ENCODE measurements around the gene TCF21.

Gene TCF21

DNA sequence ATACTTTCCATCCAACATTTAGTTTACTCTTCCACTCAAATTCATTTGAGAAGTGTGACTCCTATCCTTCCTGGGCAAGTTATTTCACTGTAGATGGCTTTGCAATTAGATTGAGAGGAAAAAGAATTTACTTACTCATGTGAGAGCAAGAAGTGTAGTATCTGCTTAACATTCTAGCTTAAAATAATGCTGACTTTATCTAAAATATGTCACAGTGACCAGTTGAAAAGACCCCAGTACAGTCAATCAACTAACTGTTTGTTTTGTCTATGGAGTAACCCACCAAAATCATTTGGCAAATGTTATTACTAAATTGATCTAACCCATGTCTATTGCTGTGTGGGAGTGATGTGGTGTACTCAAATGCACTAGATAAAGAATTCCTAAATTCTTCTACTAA is 8.9 kb upstream of the TCF21 start:
- TF ChIP-seq GATA2 (IDR thresholded peaks at IDR 0.05; ENCODE audit: low read depth, low read length) (no peak), GATA3 (IDR thresholded peaks at IDR 0.05; ENCODE audit: low read depth, low read length) (no peak)

DNA sequence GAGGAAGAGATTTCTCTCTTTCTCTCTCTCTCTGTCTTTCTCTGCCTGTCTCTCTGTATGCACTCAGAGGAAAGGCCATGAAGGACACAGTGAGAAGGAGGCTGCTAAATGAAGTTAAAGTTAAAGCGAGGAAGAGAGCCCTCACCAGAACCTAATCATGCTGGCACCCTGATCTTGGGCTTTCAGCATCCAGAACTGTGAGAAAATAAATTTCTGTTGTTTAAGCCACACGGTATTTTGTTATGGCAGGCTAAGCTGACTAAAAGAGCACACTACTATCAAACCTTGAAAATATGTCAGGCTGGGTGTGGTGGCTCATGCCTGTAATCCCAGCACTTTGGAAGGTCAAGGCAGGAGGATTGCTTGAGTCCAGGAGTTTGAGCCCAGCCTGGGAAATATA is 8.0 kb upstream of the TCF21 start:
- TF ChIP-seq GATA3 (IDR thresholded peaks at IDR 0.05; ENCODE audit: low read depth, low read length) (no peak), GATA2 (IDR thresholded peaks at IDR 0.05; ENCODE audit: low read depth, low read length) (no peak)

DNA sequence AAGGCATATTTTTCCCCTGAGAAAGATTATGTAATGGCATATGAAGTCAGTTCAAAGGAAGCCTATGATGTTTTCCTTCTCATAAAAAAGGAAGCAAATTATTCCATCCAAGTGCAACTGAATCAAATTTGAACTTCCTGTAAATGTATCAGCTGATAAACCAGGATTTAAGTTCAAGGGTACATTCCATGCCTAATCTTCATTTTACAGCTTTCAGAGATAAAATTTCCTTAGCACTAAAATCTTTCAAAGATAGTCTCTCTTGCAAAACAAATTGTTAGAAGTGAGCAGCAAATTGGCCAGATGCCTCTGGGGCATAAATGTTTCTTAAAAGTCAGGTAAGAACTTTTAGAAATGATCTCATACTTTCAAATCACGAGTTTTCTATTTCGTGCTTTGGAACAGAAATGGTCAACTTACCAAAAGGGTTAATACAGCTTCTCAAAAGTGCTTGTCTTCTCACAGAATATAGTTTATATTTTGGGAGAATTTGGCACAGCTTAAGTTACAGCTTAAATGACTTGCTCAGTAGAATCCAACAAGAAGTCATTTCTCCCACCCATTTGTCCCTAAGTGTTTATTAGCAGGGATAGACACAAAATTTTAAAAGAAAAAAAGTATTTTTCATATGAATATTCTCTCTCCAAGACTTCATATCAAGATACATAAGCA is 2.7 kb upstream of the TCF21 start:
- TF ChIP-seq GATA2 (IDR thresholded peaks at IDR 0.05; ENCODE audit: low read depth, low read length) (no peak), GATA3 (IDR thresholded peaks at IDR 0.05; ENCODE audit: low read depth, low read length) (no peak)

- TF ChIP-seq GATA3 (IDR thresholded peaks at IDR 0.05; ENCODE audit: low read depth, low read length) (no peak), GATA2 (IDR thresholded peaks at IDR 0.05; ENCODE audit: low read depth, low read length) (no peak)
These were observed 1.6 kb upstream of the TCF21 start for GRCh38 chr6:133887156-133887879.

DNA sequence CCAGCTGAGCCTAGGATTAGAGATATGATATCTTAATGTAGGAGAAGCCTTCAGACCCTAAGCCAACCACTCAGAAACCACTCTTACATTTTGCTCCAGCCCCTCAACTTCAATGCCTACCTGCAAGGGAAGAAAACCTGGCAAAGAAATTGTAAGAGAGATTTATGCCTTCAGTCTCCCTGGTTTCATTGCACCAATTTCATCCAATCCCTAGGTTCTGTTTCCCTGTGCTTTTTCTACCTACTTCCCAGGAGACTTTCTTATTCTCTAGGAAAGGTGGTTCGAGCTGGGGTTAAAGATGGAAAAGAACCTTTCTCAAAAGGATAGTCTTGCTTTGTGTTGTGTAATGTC is 1.1 kb upstream of the TCF21 start:
- TF ChIP-seq GATA2 (IDR thresholded peaks at IDR 0.05; ENCODE audit: low read depth, low read length) (no peak), GATA3 (IDR thresholded peaks at IDR 0.05; ENCODE audit: low read depth, low read length) (no peak)

GRCh38 chr6:133889557-133890403 is 867 bp downstream of the TCF21 start:
- no peak for TF ChIP-seq GATA3 (IDR thresholded peaks at IDR 0.05; ENCODE audit: low read depth, low read length)
- TF ChIP-seq GATA2 (IDR thresholded peaks at IDR 0.05; ENCODE audit: low read depth, low read length), result no peak

GRCh38 chr6:133890711-133891148 is 1.8 kb downstream of the TCF21 start:
- TF ChIP-seq GATA2 (IDR thresholded peaks at IDR 0.05; ENCODE audit: low read depth, low read length) (no peak), GATA3 (IDR thresholded peaks at IDR 0.05; ENCODE audit: low read depth, low read length) (no peak)

DNA sequence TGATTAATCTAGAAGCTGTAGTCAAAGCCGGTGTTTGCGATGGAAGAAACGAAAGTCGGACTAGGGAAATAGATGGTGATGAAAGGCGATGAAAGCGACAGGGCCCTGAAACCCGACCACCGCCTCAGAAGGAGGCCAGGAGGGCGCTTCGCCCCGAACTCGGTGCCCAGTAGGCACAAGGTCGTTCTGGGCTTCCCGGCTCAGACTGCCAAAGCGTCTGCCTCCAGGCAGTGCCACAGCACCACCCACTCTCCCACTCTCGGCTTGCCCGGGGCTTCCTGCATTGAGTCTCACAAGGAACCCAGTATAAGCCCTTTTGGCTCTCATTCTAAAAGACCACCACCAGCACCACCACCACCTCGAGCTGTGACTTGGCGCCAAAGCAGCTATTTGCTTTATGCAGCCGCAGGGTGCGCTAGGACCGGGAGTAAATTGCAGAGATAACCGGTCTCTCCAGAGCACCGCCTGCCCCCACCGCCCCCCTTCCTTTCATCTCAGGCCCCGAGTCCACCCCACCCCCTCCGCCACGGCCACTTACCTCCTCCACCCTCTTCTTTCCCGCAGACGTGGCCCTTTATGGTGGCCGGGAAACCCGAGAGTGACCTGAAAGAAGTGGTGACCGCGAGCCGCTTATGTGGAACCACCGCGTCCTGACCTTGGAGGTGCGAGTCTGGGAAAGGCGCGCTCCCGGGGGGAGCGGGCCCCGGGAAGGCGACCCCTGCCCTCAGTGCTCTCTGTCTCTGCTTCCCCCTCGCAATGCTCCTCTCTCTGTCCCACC is 2.4 kb downstream of the TCF21 start:
- TF ChIP-seq GATA2 (IDR thresholded peaks at IDR 0.05; ENCODE audit: low read depth, low read length) (no peak), GATA3 (IDR thresholded peaks at IDR 0.05; ENCODE audit: low read depth, low read length) (no peak)

GRCh38 chr6:133891927-133892812 is 3.3 kb downstream of the TCF21 start:
- TF ChIP-seq GATA3 (IDR thresholded peaks at IDR 0.05; ENCODE audit: low read depth, low read length), result no peak
- no peak for TF ChIP-seq GATA2 (IDR thresholded peaks at IDR 0.05; ENCODE audit: low read depth, low read length)

- no peak for TF ChIP-seq GATA3 (IDR thresholded peaks at IDR 0.05; ENCODE audit: low read depth, low read length)
- TF ChIP-seq GATA2 (IDR thresholded peaks at IDR 0.05; ENCODE audit: low read depth, low read length), result peak; percentile 77
These were observed 4.1 kb downstream of the TCF21 start for GRCh38 chr6:133892813-133893691.

GRCh38 chr6:133893946-133894345 is 5.0 kb downstream of the TCF21 start:
- TF ChIP-seq GATA2 (IDR thresholded peaks at IDR 0.05; ENCODE audit: low read depth, low read length), result no peak

- TF ChIP-seq GATA3 (IDR thresholded peaks at IDR 0.05; ENCODE audit: low read depth, low read length) (no peak), GATA2 (IDR thresholded peaks at IDR 0.05; ENCODE audit: low read depth, low read length) (no peak)
These were observed 5.5 kb downstream of the TCF21 start for GRCh38 chr6:133894369-133894768.
